Mammary epithelial cell (primary cell): ENCODE results near the gene RBM33.

ENCODE experiments used
- CTCF ChIP-seq, 2 donors: IDR thresholded peaks in 1 of 2; conservative IDR thresholded peaks in 1 of 2; 2 replicates each; pipeline ENCODE4 v1.5.1; 2011 to 2012; ENCODE audit warnings: inconsistent platforms in 2 of 2, low read length in 2 of 2, mild to moderate bottlenecking in 2 of 2, control low read depth in 1 of 2, low read depth in 1 of 2; ENCODE audit not compliant: insufficient read depth in 1 of 2; ENCODE audit errors: extremely low read depth in 1 of 2
- EZH2 ChIP-seq: IDR thresholded peaks from 2 replicates; pipeline ENCODE4 v1.6.1; 2012; ENCODE audit warnings: low read length, inconsistent platforms, borderline replicate concordance

- peak in 1 of 2 donors; percentile 1 for TF ChIP-seq CTCF (conservative IDR thresholded peaks at IDR 0.05 in 1 of 2, IDR thresholded peaks at IDR 0.05 in 1 of 2; ENCODE audit: extremely low read depth in 1 of 2, insufficient read depth in 1 of 2, low read depth in 1 of 2, low read length in 2 of 2)
- TF ChIP-seq EZH2, result no peak
These were observed 153.1 kb downstream of the RBM33 start for GRCh38 chr7:155797262-155798250.
